Activated CD4-positive, alpha-beta T cell treated with anti-CD3 and anti-CD28 coated beads, Interleukin-2, Interleukin-6, amounts not matched to agents 100 ng/mL and 50 ng/mL, durations not matched to agents 16 hours and 8 hours (primary cell): ENCODE measurements around the gene KAZN.
A peak's percentile ranks its signal among the peaks of the same experiment; 100 is the strongest.

Experiments used
- DNase-seq: peaks from one replicate; pipeline ENCODE4 v3.0.0-alpha.2; 2020

Gene KAZN

DNA sequence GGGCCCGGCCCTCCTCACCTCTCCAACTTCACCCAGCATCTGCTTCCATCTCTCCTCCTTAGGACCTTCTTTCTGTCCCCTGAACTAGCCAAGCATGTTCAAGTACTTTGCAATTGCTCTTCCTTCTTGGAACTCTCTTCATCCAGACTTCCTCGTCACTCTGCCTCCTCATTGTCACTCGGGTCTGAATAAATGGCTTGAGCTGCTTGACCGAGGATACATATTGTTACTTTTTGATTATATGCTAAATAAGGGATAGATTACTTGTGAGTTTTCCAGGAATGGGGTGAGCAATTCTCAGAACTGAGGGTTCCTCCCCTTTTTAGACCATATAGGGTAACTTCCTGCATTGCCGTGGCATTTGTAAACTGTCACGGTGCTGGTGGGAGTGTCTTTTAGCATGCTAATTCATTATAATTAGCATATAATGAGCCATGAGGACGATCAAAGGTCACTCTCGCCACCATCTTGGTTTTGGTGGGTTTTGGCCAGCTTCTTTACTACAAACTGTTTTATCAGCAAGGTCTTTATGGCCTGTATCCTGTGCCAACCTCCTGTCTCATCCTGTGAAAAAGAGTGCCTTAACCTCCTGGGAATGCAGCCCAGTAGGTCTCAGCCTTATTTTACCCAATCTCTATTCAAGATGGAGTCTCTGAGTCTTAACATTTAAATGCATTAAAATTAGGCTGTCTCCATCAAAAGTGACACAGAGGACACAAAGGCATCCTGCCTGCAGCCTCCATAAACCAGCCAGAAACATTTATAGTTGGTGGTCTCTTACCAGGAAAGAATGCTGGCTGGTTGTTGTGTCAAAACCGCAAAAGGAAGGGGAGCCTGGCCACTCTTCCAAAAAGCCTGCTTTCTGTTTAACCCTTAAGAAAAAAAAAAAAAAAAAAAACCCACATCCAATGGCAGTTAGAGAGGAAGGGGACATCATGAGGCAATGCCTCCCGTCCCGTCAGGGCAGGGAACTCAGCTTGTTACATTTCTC lies 179.3 kb downstream of the KAZN start:
- peak; percentile 2 for DNase-seq

DNA sequence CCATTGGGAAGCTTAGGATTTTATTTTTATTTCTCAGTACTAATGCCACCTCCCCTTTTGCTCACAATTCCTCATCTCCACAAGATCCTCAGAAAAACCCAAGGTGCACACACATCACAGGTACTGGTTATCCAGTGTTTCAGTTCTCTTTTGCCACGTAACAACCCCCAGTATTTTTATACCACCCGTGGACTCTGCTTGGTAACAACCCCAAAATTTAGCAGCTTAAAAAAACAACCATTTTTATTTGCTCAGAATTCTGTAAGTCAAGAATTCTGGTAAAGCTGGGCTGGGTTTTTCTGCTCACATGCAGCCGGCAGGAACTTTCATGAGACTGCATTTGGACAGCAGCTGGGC lies 180.0 kb downstream of the KAZN start:
- no peak for DNase-seq

DNA sequence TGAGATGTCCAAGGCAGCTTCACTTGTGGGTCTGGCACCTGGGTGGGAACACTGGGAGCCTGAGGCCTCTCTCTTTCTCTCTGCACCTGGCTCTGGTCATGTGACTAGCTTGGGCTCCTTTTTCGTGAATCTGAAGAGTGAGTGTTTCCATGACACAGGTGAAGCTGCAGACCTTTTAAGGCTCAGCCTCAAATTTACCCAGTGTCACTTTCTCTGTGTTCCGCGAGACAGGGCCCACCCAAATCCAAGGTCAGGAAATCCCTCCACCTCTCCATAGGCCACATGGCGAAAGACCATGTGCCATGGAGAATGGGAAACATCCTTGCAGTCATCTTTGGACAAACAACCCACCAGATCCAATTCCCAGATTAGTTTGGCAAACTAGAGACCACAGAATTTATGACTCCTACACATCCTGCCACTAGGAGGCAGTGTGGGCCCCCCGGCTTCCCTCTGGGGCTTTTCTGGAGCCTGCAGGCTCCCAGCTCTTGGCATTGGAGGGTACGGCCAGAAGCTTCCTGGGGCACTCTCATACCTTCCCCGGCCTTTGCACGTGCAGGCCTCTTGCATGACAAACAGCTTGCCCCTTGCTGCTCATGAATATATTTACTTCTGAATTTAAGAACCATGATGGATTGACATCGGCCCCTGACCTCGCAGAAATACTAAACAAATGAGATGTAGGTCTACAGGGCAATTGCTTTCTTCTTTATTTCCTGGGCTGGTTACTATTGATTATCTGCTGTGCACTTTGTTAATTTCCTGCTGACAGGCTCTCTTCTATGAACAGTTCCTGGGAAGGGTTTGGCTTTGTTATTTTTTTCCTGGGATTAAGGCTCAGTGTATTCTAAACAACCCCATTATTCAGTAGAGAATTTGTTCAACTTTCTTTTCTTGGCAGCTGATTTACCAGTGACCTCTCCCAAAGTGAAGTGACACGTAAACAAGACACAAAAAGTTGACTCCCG lies 180.7 kb downstream of the KAZN start:
- DNase-seq, result peak; percentile 28

DNA sequence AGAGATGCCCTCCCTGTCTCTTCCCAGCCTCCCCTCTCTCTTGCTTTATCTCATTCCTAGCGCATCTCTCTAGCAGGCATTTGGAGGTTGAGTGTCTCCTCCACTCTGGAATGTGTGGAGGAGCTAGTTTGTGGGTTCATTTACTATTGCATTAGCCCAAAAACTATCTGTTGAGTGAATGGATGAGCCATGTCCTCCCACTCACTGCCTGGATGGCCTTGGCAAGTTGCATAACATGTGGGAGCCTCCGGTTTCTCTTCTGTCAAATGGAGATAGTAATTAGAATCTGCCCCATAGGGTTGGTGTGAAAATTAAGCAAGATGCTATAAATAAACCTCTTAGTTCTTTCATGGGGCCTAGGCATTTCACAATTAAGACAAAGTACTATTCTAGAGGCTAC lies 181.8 kb downstream of the KAZN start:
- no peak for DNase-seq

DNA sequence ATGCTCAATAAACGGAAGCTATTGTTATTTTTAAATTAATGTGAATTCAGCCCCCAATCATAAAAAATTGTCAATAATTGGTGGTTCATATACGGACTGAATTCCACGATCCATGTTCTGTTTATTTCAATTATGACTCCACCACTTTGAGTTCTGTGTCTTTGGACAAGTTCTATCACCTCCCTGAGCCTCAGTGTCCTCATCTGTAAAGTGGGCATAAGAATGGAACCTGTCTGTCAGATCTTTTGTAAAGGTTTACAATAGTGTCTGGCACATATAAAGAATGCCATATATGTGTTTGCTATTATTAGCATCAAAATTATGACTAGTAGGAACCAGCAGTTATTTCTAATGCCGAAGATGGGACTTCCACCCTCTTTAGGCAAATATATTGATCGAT lies 183.3 kb downstream of the KAZN start:
- DNase-seq, result no peak

DNA sequence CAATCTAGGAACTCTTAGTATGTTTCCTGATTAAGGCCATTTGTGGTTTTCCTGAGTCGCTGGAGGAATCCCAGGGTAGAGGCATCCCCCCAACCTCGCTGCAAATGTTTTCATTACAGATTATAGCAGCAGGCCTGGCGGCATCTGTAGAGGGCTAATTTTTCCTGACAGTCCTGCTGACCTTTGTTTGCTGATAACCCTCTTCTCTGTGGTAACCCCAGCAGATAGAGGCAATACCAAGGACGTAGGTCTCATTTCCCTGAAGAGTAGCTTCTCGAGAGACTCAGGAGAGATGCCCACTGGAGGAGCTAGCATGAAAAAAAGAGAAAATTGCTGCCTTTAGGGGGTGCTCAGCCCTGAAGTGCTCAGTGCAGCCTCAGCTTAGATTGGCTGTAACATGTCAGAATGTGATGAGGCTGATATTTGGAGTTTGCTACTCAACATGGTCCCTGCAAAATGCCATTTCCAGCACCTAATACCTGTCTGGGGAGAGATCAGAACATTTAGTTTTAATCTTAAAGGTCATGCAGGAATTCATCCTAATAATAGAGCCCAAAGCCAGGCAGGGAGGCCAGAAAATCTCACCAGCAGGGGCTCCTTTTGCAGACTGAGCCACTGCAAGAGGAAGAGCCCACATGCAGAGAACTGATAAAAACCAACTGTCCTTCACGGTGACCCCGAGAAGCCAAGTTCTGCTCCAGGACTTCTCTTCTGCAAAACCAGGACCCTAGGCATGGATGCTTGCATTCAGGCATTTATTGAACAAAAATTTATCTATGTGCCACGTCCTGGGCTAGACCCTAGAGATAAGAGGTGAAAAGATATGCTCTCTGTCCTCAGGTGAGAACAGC lies 184.5 kb downstream of the KAZN start:
- DNase-seq, result no peak

DNA sequence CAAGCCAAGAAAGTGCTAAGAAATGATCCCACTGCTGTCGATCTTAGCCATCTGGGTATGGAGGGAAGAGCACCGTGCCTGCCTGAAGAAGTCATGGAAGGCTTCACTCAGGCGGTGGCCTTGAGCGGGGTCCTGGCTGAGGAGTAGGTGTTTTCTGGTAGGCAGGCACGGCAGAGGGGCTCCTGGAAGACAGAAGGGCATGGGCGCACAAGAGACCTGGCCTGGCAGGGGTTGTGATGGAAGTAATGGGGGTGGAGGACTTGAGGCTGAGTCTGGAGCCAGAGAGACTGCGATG lies 185.1 kb downstream of the KAZN start:
- DNase-seq, result no peak

DNA sequence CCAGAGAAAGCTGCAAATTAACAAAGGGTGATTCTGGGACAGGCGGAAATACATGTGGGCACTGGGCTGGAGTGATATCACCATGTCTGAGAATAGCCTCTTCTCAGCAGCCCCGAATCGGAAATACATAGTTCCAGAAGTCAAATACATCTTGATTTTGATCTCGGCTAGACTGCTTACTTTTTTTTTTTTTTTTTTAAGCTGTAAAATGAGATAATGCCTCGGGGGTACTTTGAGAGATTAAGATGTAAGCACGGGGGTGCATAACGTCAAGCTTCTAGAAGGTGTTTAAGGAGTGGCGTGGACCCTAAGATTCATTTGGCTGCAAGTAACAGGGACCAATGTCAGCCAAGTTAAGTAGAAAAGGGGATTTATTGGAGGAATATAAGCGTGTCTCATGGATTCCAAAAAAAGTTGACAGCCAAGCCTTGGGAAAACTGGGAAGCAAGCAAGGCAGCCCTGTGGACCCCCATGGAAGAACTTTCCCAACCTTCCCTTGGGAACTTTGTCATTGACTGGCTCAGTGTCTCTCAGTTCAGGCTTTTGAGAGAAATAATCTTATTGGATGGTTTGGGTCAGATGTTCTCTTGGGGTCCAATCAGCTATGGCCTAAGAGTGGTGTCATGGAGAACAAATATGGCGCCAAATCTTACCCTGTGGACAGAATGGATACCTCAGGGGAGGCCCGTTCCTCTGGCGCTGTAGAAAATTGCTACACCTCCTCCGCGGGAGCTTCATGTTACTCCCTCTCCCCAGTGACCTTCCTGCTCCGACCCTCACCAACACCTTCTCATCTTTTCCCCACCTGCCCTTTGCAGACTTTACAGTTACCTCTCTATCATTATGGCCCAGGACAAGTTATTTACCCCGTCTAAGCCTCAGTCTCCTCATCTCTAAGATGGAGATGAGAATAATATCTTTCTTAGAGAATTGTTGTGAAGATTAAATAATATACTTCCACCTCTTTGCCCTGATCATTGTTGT lies 186.6 kb downstream of the KAZN start:
- DNase-seq, result no peak

DNA sequence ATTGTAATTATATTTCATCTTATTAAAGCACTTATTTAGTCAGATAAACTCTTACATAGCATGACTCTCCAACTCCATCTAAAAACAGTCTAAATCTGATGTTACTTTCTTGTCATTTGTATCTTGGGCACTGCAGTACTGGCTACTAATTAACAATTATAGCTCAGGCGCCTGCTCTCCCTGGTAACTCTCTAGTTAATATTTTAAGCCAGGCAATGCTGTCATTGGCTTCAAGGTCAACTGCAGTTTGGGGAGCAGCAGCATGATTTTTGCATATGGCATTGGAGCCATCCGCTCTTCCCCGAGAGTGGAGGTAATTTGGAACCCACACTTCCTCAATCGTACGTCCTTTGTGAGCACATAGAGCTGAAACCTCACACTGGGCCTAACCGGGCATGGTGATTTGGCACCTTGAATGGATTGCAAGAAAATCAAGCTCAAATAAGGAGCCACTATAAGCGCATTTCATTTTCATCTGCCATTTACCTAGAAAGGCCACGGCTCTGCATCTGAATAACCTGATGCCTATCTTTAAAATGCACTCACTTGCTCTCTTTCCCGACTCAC lies 187.7 kb downstream of the KAZN start:
- DNase-seq, result no peak

DNA sequence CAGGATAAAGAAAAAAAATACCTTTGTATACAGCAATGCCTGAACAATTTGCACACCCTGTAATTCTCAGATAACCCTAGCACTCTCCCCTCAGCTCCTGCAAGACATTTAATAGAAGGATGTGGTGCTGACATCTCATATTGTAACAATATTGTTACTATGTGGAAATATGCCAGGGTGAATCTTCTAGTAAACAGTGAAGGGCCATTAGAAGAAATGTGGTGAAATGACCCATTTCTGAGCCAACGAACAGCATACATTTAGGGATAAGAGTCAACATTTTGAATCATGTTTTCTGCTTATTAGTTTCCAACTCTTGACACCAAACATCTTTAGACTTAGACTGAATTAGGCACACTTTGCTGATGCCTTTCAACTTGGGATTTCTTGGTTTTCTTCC lies 188.2 kb downstream of the KAZN start:
- DNase-seq, result no peak

DNA sequence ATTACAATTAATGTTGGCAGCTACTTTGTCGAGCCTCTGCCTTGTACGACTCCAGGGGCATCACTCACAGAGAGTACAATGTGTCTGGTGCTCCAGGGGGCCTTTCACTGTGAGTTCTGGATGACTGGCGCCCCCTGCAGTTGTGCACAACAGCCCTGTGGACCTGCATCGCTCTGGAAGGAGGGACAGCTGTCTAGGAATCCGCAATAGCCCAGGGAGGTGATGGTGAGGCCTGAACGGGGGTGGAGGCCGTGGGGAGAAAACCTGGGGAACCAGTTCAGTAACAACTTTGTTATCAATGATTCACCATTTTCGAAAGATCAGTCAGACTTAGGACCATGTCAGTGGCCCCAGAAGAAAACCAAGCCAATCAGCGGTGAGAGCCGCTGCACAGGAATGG lies 189.1 kb downstream of the KAZN start:
- no peak for DNase-seq

DNA sequence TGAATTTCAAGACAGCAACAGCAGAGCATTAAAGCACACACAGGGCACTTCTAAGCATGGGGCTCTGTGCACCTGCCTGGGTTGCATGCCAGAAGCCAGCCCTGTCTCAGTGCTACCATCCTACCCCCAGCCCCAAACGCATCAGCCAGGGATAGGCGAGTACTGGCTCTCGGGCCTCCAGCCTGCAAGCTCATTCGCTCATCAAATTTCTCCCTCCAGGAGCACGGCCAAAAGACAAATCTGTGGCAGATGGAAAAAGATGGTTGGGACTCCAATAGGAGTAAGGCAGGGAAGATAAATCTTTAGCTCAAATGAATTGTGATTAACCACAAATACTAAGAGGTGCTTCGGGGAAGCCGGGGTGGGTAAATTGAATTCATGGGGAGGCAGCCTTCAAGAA lies 189.6 kb downstream of the KAZN start:
- no peak for DNase-seq

DNA sequence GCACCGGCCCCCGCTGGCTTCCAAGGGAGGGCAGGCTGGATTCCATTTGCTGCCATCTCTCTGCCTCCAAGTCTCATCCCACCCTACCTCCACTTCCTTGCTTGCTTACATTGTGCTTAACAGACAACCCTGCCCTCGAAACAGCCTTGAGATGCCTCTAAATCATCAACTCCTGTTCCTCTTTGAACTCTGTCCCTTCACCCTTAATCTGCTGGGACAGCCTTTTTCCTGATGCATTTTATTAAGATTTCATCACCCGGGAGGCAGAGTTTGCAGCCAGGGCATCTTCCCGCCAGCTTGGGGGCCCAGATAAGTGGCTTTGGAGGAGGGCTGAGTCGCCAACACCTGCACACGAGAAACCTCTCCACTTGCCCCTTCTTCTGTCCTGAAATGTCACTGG lies 192.5 kb downstream of the KAZN start:
- DNase-seq, result no peak

DNA sequence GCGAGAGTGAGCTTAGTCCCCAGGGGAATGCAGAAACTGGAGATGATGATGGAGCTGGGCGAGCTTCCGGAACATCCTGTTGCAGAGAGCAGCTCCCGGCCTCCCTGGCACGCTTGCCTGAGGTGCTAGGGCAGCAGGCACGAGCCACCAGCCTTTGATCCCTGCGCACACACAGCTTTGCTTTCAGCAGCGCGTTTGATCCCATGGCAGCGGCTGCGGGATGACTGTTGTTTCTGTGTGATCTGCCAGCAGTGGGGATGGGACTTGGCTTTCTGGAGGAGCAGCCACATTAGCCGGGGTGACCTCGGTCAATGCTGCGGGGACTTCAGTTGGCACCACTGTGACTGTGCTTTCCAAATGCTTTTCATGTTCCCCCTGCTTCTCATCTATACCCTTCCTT lies 193.2 kb downstream of the KAZN start:
- no peak for DNase-seq

DNA sequence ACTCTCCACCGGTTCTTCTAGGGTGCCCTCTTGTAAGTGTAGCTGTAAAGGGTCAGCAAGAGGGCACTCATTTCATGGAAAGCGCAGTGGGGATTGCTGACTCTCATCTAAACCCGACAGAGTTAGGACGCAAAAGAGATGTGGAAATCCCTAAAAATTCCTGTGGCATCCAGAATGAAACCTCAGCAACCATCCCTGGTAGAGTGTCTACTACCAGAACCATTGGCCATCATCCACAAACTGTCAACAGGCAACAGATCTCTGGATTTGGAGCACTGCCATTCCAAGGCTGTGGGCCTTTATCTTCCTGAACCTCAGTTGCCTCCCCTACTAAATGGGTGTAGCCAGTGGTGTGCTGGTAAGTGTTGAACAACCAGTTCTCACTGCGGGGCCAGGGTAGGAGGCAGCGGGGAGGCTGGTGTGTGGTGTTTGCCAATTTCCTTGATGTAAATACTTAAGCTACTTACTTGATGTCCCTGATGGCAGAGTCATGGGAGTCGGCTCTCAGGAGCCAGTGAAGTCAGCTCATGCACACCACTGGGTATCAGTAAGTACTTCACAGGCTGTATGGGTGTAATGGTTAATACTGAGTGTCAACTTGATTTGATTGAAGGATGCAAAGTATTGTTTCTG lies 195.8 kb downstream of the KAZN start:
- no peak for DNase-seq

DNA sequence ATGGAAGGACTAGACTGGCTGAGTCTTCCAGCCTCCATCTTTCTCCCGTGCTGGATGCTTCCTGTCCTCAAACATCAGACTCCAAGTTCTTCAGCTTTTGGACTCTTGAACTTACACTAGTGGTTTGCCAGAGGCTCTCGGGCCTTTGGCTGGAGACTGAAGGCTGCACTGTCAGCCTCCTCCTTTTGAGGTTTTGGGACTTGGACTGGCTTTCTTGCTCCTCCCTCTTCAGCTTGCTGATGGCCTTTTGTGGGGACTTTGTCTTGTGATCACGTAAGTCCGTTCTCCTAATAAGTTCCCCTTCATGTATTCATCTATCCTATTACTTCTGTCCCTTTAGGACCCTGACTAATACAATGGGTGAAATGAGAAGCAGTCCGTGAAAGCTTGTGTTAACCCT lies 196.4 kb downstream of the KAZN start:
- DNase-seq, result no peak

DNA sequence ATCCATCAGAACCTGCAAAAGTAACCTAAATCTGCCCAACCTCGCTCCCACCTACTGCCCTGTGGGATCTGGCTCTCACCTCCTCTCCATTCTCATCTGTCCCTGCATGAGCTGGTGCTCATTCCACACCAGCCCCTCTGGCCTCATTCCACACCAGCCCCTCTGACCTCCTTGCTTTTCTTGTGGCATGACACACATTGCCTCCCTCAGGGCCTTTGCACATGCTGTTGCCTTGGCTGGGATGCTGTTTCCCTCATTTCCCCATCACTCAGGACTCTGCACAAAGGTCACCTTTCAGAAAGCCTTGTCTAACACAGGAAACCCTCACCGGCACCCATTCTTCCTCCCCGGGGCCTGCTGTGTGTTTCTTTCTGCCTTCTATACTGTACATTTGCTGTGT lies 197.1 kb downstream of the KAZN start:
- no peak for DNase-seq

DNA sequence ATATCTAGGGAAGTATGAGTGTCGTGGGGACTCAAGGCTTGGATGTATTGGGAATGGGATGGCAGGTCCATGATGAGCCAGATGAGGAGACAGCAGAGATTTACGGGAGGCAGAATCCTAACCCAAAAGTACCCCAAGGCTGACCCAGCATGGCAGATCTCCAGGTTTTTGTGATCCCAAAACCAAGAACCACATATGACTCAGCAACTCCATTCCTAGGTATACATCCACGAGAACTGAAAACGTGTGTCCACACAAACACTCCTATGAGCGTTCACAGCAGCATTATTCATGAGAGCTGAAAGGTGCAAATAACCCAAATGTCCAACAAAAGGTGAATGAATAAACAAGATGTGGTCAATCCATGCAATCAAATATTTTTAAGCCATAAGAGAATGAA lies 201.5 kb downstream of the KAZN start:
- DNase-seq, result no peak

DNA sequence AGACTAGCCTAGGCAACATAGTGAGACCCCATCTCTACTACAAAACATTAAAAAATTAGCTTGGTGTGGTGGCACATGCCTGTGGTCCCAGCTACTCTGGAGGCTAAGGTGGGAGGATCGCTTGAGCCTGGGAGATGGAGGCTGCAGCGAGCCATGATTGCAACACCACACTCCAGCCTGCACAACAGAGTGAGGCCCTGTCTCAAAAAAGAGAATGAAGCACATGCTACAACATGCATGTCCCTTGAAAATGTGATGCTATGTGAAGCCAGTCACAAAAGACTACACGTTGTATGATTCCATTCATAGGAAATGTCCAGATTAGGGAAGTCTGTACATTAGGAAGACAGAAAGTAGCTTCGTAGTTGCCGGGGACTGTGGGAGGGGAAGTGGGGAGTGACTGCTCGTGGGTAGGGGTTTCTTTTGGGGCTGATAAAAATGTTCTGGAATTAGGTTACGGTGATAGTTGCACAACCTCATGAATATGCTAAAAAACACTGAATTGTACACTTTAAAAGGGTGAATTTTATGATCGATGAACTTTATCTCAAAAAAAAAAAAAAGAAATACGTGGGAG lies 202.1 kb downstream of the KAZN start:
- DNase-seq, result no peak

DNA sequence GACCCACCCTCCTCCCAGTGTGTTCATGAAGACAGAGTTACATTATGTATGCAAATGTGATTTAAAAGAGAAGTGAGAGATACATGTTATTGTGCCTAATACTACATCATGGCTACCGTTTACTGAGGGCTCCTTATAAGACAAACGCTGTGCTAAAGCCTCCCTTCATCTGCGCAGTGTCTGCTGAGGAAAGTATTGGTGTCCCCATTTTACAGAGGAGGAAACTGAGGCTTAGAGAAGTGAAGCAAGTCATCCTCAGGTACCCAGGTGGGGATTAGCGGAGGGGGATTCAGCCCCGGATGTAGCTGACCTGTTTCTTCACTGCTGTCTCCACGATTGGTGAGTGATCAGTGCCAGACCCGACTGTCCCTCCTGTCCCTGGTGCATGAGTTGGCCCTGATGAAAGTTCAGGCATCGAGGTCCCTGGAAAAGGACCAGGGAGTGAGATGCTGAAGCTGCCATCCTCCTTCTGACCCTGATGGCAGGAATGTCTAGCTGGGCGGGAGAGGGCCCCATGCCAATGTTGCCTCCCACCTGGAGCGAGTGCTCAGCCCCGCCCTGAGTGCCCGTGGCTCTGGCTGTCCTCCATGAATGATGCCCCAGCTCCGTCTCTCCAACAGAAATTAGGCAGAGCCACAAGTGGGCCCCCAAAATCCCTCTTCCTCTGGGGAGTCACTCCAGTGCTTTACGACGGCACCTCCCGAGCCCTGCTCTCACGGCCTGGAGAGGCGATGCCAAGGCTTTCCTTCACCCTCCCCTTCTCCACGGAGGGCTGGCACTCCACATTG lies 204.7 kb downstream of the KAZN start:
- DNase-seq, result no peak
